Calu3 (cell line): ENCODE data around the gene LYL1. TPM values are rescaled to one million over a fixed set of nuclear protein-coding genes. Genes with fewer than 3 reads are reported as not detected.

Experiments
- BruUV-seq: library from RNA; stranded (reverse); fragments of 400-500 nt; replicated peaks from 2 replicates; lab custom pipeline; 2021; lab: Mats Ljungman, UMichigan
- CTCF ChIA-PET: fragments of 300-600 bp; sonication (Branson Sonifier 250); formaldehyde crosslinking; loops from one replicate; lab custom pipeline; 2022; ENCODE audit warnings: antibody characterized with exemption; lab: Charles Lee
- DNase-seq: peaks from one replicate; pipeline ENCODE4 v3.0.0; 2022
- H3K27ac Mint-ChIP-seq: one replicate; pipeline ENCODE4 v1.8.0; 2022; ENCODE audit warnings: mixed read lengths; ENCODE audit not compliant: unreplicated experiment
- H3K27me3 Mint-ChIP-seq: one replicate; pipeline ENCODE4 v1.8.0; 2022; ENCODE audit warnings: mixed read lengths; ENCODE audit not compliant: unreplicated experiment
- H3K36me3 Mint-ChIP-seq: one replicate; pipeline ENCODE4 v1.8.0; 2022; ENCODE audit warnings: mild to moderate bottlenecking, moderate library complexity, mixed read lengths; ENCODE audit not compliant: insufficient read depth, unreplicated experiment
- H3K4me1 Mint-ChIP-seq: one replicate; pipeline ENCODE4 v1.8.0; 2022; ENCODE audit warnings: mild to moderate bottlenecking, low read depth, mixed read lengths; ENCODE audit not compliant: unreplicated experiment
- H3K4me3 Mint-ChIP-seq: one replicate; pipeline ENCODE4 v1.8.0; 2022; ENCODE audit warnings: mild to moderate bottlenecking, low read depth, moderate library complexity, mixed read lengths; ENCODE audit not compliant: unreplicated experiment
- H3K9me3 Mint-ChIP-seq: one replicate; pipeline ENCODE4 v1.8.0; 2022; ENCODE audit warnings: low read depth, mixed read lengths; ENCODE audit not compliant: unreplicated experiment
- CTCF ChIP-seq: fragments of 200-600 bp; IDR thresholded peaks from one replicate; pipeline ENCODE4 v1.8.0; 2022; ENCODE audit warnings: antibody characterized with exemption; ENCODE audit not compliant: unreplicated experiment
- intact Hi-C: fragments of 100-400 bp; cut with micrococcal nuclease; formaldehyde crosslinking; loops from one replicate; pipeline ENCODE4 v1.10.0; 2022; ENCODE audit not compliant: unreplicated experiment
- total RNA-seq: library from RNA; stranded (reverse); gene quantifications from 2 replicates; pipeline ENCODE4 v1.2.3, GENCODE V29; 2022

The LYL1 gene
- total RNA-seq, 1 experiment from 2014 or later = not detected

GRCh38 chr19:13098277-13099072, 4.2 kb downstream of the LYL1 start:
- no peaks in the 10 kb centered on the region for H3K9me3 Mint-ChIP-seq
- CTCF ChIA-PET = no interaction called here

GRCh38 chr19:13097463-13098258, 5.0 kb downstream of the LYL1 start:
- no peaks in the 10 kb centered on the region for H3K4me1 Mint-ChIP-seq
- no peaks in the 10 kb centered on the region for H3K27me3 Mint-ChIP-seq
- no peak for TF ChIP-seq CTCF
- DNase-seq = peak; percentile 24
- BruUV-seq = no TSS peak
- intact Hi-C loops = no loop called here
- H3K9me3 Mint-ChIP-seq = no peaks in the 10 kb centered on the region
- H3K36me3 Mint-ChIP-seq = peaks cover 24% of the 10 kb centered on the region
- H3K4me3 Mint-ChIP-seq = peak overlapping the region; percentile 61
- CTCF ChIA-PET = no interaction called here
- H3K27ac Mint-ChIP-seq = no peak overlapping the region

More at GRCh38 chr19:13098277-13099072, 4.2 kb downstream of the LYL1 start:
- peak overlapping the region; percentile 61 for H3K4me3 Mint-ChIP-seq
- intact Hi-C loops = no loop called here
- no TSS peak for BruUV-seq
- peaks cover 24% of the 10 kb centered on the region for H3K36me3 Mint-ChIP-seq
- no peak for TF ChIP-seq CTCF
- H3K27me3 Mint-ChIP-seq = no peaks in the 10 kb centered on the region
- H3K27ac Mint-ChIP-seq = no peak overlapping the region
- peak; percentile 49 for DNase-seq
- H3K4me1 Mint-ChIP-seq = no peaks in the 10 kb centered on the region

GRCh38 chr19:13097033-13097462, 5.6 kb downstream of the LYL1 start:
- DNase-seq = no peak
- intact Hi-C loops = no loop called here
- no peak overlapping the region for H3K27ac Mint-ChIP-seq
- no peaks in the 10 kb centered on the region for H3K4me1 Mint-ChIP-seq
- TSS peak; percentile 23 for BruUV-seq
- TF ChIP-seq CTCF = no peak
- CTCF ChIA-PET = no interaction called here
- H3K36me3 Mint-ChIP-seq = peaks cover 24% of the 10 kb centered on the region
- H3K4me3 Mint-ChIP-seq = no peak overlapping the region
- no peaks in the 10 kb centered on the region for H3K27me3 Mint-ChIP-seq
- no peaks in the 10 kb centered on the region for H3K9me3 Mint-ChIP-seq

- Mint-ChIP-seq H3K4me3 (no peak overlapping the region), H3K9me3 (no peaks in the 10 kb centered on the region), H3K27ac (peak overlapping the region; percentile 29), H3K36me3 (peaks cover 19% of the 10 kb centered on the region), H3K27me3 (no peaks in the 10 kb centered on the region), H3K4me1 (no peaks in the 10 kb centered on the region)
- intact Hi-C loops = no loop called here
- no TSS peak for BruUV-seq
- no peak for DNase-seq
- CTCF ChIA-PET = interaction anchor here (3.9 kb wide), 1 partner anchor 119 kb away, joined by 35 read pairs; no protein-coding TSS in a partner anchor
- no peak for TF ChIP-seq CTCF
Observed at GRCh38 chr19:13095934-13096927, 6.4 kb downstream of the LYL1 start.
